CD4-positive, alpha-beta T cell treated with Interleukin-17A for 4 hours (primary cell): ENCODE results near the gene HTATIP2.
A peak's percentile ranks its signal among the peaks of the same experiment; 100 is the strongest.
"Not testable (repeated sequence)": the region's sequence is repeated elsewhere in the genome, so short reads cannot be mapped to it uniquely, and the experiment has no call there.

ENCODE experiments used
- DNase-seq: peaks from one replicate; pipeline ENCODE4 v3.0.0-alpha.2; 2020; ENCODE audit warnings: mixed read lengths

HTATIP2 gene

DNA sequence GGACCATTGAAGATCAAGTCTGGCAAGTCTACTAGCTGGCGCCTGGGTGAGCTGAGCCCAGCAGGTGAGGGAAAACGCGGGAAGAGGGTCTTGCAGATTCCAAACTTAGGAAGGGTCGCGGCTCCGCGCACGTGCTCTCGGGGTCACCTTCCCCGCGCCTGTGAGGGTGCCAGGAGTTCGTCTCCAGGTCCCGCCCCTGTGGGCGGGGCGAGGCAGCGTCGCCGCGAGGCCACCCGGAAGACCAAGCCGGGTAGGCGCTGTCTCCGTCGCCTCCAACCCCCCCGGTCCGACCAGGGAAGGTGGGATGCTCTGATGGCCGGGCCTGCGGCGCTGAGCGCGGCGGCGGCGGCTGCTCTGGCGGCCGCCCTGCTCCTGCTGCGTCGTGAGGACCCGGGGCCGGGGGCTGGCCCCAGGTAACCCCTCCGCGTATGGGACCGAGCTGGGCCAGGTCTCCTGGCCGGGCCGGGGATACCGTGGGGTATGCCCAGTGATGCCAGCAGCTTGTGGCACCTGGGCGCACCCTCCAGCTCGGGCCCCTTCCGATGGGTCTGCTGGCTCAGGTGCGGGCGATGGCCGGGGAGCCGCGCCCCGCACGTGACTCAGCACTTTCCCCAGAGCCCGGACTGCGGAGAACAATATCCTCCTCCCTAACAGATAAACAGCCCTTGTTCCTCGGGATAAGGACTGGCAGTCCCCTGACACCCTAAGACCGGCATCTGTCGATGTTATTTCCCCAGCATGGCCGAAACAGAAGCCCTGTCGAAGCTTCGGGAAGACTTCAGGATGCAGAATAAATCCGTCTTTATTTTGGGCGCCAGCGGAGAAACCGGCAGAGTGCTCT, at the start of gene HTATIP2:
Gene HTATIP2, plus strand, starts transcription at position 215 of the 841 bp plus-strand sequence. Its CDS starts 524 bp downstream, at position 739.
- DNase-seq: peak; percentile 88

- DNase-seq: no peak
These were observed 47.7 kb upstream of the HTATIP2 start for GRCh38 chr11:20315800-20316199.

- no peak for DNase-seq
These were observed 42.3 kb upstream of the HTATIP2 start for GRCh38 chr11:20321177-20321576.

DNA sequence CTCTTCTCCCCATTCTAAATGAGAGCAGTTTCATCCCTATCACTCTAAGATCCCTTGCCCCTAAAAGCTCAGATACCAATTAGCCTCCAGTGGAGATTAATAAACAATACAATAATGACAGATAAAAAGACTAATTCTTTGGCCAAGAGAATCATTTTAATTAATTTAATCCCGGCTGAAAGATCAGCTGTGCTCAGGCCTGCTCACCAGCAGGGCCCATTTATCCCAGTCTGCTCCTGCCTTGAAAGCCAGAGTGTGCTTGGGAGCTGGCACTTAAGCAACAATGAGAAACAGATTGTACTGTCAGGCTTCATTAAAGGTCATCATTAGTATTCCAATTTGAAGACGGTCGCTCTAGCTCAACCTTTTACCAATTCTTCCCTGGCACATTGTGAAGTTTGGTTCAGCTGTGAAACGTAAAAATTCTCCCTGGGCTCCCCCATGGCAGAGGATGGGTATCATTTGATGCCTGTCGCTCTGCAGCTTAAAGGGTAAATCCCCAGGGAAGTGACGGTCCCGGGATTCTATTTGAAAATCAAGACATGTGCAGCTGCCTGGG, 36.1 kb upstream of the HTATIP2 start:
- no peak for DNase-seq

GRCh38 chr11:20336056-20336455, 27.5 kb upstream of the HTATIP2 start:
- DNase-seq: no peak

GRCh38 chr11:20337526-20338154, 25.9 kb upstream of the HTATIP2 start:
- no peak for DNase-seq

DNA sequence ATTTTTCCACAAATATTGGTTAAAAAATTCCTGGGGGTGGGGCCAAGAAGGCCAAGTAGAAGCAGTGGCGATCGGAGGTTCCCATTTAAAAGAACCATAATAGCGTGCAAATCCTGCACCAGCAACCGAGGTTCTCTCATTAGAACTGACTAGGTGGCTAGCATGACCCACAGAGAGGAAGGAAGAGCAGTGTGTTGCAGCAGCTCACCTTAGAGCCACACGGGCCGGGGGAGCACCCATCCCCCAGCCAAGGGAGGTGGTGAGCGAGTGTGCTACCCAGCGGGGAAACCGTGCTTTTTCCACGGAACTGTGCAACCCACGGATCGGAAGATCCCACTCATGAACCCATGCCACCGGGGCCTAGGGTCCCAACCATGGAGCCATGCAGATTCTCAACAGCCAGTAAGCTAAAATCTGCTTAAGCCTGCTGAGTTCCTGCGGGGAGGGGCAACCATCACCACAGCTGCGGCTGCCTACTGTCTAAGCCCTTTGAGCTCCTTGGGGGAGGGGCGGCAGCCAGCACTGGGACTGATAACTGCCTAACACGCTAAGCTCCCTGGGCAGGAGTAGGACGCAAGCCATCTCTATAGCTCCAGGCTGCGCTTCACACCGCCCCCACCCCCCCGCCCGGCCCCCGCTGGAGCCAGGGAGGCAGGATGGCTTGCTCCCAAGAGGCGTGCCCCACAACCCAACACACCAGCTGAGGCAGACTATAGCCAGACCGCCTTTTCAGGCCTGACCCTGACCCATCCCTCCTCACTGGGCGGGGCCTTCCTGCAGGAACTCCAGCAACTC, 21.0 kb upstream of the HTATIP2 start:
- DNase-seq: peak; percentile 15

GRCh38 chr11:20351136-20351535, 12.4 kb upstream of the HTATIP2 start:
- no peak for DNase-seq

DNA sequence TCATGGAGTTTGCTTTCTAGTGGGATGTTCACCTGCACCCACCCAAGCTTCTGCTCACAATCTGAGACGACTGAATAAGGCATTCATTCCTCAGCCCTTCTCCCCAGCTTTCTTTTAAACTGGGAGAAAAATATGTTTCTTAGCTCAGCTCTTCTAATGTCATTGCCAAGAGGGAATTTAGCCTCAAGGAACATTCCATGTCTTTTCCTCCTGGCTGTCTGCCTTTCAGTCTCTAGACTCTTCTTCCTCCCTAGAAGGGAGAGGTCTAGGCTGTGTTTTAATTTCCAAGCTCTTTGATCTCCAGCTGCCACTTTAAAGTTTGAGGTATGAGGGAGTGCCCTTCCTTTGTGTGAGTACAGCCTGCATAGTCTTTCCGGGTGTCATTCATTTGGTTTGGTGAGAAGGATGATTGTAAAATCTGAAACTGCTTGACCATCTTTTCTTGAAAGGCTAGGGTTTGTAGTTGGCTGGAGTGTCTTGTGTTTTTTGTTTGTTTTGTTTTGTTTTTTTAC, 11.7 kb upstream of the HTATIP2 start:
- DNase-seq: no peak

GRCh38 chr11:20353829-20354434, 9.6 kb upstream of the HTATIP2 start:
- DNase-seq: peak; percentile 40

GRCh38 chr11:20355221-20356219, 8.0 kb upstream of the HTATIP2 start:
- DNase-seq: peak; percentile 61

DNA sequence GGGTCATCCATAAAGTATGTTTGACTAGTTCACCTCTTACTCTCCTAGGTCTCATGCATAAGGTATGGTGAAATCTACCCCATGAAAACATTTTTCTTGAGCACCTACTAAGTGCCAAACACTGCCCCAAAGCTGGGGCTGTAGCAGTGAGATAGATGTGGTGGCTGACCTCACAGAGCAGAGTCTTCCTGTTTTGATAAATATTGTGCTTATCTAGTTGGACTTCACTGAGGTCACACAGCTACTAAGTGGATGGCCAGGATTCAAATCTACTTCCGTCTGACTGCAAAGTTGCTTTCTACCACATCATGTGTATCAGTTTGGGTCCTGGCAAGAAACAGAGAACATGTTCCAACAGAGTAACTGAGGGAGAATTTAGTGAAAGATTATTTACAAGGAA, 6.4 kb upstream of the HTATIP2 start:
- DNase-seq: no peak

DNA sequence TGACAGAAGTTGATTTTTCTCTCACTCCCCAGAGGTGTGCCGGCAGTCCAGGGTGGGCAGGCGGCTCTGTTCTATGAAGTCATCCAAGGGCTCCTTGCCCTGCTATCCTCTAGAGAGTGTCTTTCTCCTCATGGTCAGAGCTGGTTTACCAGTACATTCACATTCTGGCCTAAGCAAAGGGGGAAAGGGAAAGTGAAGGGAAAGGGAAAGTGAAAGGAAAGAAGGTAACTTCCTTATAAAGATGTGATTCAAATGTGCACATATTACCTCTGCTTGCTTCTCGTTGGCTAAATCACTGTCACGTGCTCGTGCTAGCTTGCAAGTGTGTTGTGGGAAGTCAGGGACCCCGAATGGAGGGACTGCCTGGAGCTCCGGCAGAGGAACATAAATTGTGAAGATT, 2.9 kb upstream of the HTATIP2 start:
- peak; percentile 55 for DNase-seq

DNA sequence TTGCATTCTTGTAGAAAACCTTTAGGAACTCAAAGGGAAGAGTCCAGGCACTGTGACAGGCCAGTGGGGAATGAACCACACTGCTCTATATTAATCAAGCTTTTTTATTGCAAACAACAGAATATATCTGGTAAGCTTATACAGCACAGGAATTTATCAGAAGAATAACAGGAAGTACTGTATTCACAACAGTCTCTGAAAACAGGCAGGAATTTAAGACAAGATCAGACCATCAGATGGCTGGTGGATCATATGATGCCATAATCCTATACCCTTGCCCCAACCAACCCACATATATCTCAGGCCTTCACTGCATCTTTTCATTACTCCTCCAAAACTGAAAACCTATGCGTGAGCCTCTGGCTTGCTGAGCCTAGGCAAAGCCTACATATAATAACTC, 1.0 kb upstream of the HTATIP2 start:
- DNase-seq: no peak

- DNase-seq: no peak
These were observed 390 bp upstream of the HTATIP2 start for GRCh38 chr11:20363149-20363499.

- no peak for DNase-seq
These were observed 853 bp downstream of the HTATIP2 start for GRCh38 chr11:20364341-20364792.

DNA sequence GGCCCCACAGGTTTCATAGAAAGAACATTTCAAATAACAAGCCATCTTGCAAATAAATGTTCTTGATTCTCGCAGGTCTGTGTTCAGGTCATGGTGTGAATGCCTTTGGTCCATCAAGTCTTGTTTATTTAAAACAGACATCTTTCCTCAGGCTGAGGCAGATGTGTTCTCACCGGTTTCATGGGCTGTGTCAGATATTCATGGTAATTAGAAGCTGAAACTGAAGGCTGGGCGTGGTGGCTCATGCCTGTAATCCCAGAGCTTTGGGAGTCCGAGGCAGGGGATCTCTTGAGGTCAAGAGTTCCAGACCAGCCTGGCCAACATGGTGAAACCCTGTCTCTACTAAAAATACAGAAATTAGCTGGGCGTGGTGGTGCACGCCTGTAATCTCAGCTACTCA, 2.0 kb downstream of the HTATIP2 start:
- not testable (repeated sequence) for DNase-seq

GRCh38 chr11:20367313-20367948, 3.9 kb downstream of the HTATIP2 start:
- DNase-seq: peak; percentile 73

GRCh38 chr11:20368438-20368837, 4.9 kb downstream of the HTATIP2 start:
- DNase-seq: no peak

DNA sequence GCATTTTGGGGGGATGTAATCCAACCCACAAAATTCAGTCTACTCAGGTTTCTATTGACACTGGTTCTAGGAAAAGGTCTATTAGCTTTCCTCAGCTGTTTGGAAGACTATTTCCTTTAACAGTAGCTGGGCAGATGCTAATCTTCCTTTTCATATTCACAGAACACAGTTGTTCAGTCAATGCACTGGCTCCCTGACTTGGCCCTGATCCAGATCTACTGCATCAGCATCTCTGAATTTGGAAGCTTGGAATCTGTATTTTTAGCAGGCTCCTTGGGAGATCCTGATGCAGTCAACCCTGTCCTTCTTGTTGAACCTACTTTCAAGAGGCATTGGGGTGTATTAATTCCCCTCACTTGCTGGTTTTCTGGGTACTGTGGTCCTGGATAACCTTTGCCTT, 6.3 kb downstream of the HTATIP2 start:
- DNase-seq: no peak
